HL-60 (cell line): ENCODE data around the gene GABRB1.

Experiments used
- DNase-seq, 2 experiments: peaks; one replicate each; pipeline ENCODE4 v3.0.0-alpha.2; 2010 to 2020; ENCODE audit warnings: low read depth in 1 of 2, low spot score in 1 of 2
- H3K27ac ChIP-seq: fragments of 250-450 bp; sonication (Bioruptor Pico); replicated peaks from 2 replicates; pipeline ENCODE4 v1.5.1; 2020; ENCODE audit warnings: mild to moderate bottlenecking, moderate library complexity
- H3K27me3 ChIP-seq: fragments of 250-450 bp; sonication (Bioruptor Pico); 2 replicates; pipeline ENCODE4 v1.5.1; 2021; ENCODE audit warnings: mild to moderate bottlenecking, moderate library complexity; ENCODE audit not compliant: insufficient read depth, poor library complexity, severe bottlenecking
- H3K4me3 ChIP-seq: replicated peaks from 2 replicates; pipeline ENCODE4 v1.5.1; 2011; ENCODE audit warnings: mild to moderate bottlenecking, control low read depth, low read length; ENCODE audit not compliant: insufficient read depth
- GABPA ChIP-seq: IDR thresholded peaks from 2 replicates; pipeline ENCODE4 v1.6.1; 2012; ENCODE audit warnings: low read depth
- POLR2AphosphoS5 ChIP-seq: IDR thresholded peaks from 2 replicates; pipeline ENCODE4 v1.6.1; 2012; ENCODE audit warnings: low read depth
- SPI1 ChIP-seq: IDR thresholded peaks from 2 replicates; pipeline ENCODE4 v1.6.1; 2012; ENCODE audit warnings: low read depth, mild to moderate bottlenecking, borderline replicate concordance
- TF ChIP-seq, protein P1 (sequence below): IDR thresholded peaks from one replicate; pipeline ENCODE4 v1.5.1; 2011; ENCODE audit warnings: low read length, control low read depth, inconsistent platforms; ENCODE audit not compliant: insufficient read depth
- TF ChIP-seq, protein P2 (sequence below): IDR thresholded peaks from 2 replicates; pipeline ENCODE4 v1.6.1; 2012; ENCODE audit warnings: low read depth; ENCODE audit not compliant: insufficient replicate concordance

GABRB1 gene

DNA sequence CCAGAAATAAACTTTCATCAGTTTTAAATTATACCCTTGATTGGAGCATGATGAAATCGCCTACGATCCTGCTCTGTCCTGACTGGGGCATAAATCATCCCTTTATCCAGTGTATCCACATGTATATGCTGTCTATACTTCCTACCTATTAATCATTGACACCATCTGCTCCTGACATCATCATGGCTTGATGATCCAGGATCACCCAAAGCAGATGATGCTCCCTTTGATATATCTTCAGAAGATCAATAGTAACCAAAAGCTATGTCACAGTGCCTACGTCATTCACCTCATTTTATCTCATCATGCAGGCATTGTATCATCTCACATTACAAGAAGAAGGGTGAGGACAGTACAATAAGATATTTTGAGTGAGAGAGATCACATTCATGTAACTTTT, 294.7 kb downstream of the GABRB1 start:
- Histone ChIP-seq H3K27me3 (no peaks in the 10 kb centered on the region), H3K4me3 (no peak overlapping the region), H3K27ac (no peak overlapping the region)
- no peak for DNase-seq
- TF ChIP-seq GABPA (no peak), SPI1 (no peak), POLR2AphosphoS5 (no peak)
- TF ChIP-seq, protein P1, sequence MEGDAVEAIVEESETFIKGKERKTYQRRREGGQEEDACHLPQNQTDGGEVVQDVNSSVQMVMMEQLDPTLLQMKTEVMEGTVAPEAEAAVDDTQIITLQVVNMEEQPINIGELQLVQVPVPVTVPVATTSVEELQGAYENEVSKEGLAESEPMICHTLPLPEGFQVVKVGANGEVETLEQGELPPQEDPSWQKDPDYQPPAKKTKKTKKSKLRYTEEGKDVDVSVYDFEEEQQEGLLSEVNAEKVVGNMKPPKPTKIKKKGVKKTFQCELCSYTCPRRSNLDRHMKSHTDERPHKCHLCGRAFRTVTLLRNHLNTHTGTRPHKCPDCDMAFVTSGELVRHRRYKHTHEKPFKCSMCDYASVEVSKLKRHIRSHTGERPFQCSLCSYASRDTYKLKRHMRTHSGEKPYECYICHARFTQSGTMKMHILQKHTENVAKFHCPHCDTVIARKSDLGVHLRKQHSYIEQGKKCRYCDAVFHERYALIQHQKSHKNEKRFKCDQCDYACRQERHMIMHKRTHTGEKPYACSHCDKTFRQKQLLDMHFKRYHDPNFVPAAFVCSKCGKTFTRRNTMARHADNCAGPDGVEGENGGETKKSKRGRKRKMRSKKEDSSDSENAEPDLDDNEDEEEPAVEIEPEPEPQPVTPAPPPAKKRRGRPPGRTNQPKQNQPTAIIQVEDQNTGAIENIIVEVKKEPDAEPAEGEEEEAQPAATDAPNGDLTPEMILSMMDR = no peak
- TF ChIP-seq, protein P2, sequence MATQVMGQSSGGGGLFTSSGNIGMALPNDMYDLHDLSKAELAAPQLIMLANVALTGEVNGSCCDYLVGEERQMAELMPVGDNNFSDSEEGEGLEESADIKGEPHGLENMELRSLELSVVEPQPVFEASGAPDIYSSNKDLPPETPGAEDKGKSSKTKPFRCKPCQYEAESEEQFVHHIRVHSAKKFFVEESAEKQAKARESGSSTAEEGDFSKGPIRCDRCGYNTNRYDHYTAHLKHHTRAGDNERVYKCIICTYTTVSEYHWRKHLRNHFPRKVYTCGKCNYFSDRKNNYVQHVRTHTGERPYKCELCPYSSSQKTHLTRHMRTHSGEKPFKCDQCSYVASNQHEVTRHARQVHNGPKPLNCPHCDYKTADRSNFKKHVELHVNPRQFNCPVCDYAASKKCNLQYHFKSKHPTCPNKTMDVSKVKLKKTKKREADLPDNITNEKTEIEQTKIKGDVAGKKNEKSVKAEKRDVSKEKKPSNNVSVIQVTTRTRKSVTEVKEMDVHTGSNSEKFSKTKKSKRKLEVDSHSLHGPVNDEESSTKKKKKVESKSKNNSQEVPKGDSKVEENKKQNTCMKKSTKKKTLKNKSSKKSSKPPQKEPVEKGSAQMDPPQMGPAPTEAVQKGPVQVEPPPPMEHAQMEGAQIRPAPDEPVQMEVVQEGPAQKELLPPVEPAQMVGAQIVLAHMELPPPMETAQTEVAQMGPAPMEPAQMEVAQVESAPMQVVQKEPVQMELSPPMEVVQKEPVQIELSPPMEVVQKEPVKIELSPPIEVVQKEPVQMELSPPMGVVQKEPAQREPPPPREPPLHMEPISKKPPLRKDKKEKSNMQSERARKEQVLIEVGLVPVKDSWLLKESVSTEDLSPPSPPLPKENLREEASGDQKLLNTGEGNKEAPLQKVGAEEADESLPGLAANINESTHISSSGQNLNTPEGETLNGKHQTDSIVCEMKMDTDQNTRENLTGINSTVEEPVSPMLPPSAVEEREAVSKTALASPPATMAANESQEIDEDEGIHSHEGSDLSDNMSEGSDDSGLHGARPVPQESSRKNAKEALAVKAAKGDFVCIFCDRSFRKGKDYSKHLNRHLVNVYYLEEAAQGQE = no peak

DNA sequence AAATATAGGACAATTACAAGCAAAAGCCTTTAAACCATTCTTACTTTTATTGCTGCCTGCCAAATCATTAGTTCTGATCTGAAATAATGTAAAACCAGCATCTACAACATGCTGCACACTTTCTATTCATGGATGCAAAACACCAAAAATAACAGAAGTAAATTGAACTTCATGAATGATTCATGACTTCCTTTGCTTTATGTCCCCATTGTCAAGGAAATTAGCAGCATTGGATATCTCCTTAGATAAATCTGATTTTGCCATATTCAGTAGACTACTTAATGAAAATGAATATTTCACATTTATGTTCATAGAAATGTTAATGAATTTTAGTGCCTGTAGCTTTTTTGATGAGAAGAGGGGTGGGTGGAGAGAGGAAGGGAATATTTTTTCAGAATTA, 299.5 kb downstream of the GABRB1 start:
- no peaks in the 10 kb centered on the region for H3K27me3 ChIP-seq
- TF ChIP-seq, protein P1 = no peak
- TF ChIP-seq, protein P2 = no peak
- TF ChIP-seq SPI1 (no peak), GABPA (no peak), POLR2AphosphoS5 (no peak)
- DNase-seq = no peak
- H3K4me3 ChIP-seq = no peak overlapping the region
- no peak overlapping the region for H3K27ac ChIP-seq

DNA sequence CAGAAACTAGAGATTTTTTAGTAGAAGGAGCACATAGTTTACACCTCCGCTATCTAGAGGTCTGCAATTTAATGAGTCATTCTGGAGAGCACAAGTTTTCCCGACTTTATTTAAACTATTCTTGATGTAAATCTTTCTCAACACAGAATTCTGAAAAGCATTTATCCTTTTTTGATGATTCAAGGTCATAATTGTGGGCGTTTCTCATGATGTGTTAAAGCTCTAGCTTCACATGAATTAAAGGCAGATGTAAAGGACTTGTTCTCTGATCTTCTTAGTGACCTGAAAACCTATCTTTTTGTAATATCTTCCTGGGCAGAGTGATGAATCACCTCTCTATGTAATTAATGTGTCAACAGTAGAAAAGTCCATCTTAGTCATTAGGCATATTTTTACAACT, 303.3 kb downstream of the GABRB1 start:
- Histone ChIP-seq H3K27me3 (no peaks in the 10 kb centered on the region), H3K4me3 (no peak overlapping the region), H3K27ac (no peak overlapping the region)
- TF ChIP-seq POLR2AphosphoS5 (no peak), SPI1 (no peak), GABPA (no peak)
- TF ChIP-seq, protein P1 = no peak
- TF ChIP-seq, protein P2 = no peak
- DNase-seq = no peak
